T-helper 1 cell treated with Interleukin-12 subunit alpha and Interleukin-12 subunit beta and Interleukin-4 antibody, amounts not matched to agents 30 μg/mL and 1 μg/mL, for 36 hours (primary cell): ENCODE measurements around the gene CCDC9B.

ENCODE experiments used
- H3K27ac Mint-ChIP-seq: one replicate; pipeline ENCODE4 v1.8.0; 2021; ENCODE audit warnings: mild to moderate bottlenecking, mixed read lengths
- H3K27me3 Mint-ChIP-seq: one replicate; pipeline ENCODE4 v1.8.0; 2021; ENCODE audit warnings: low read depth, mixed read lengths
- H3K36me3 Mint-ChIP-seq: one replicate; pipeline ENCODE4 v1.8.0; 2021; ENCODE audit warnings: low read depth, mixed read lengths
- H3K4me1 Mint-ChIP-seq: one replicate; pipeline ENCODE4 v1.8.0; 2021; ENCODE audit warnings: low read depth, mixed read lengths
- H3K4me3 Mint-ChIP-seq: one replicate; pipeline ENCODE4 v1.8.0; 2021; ENCODE audit warnings: mild to moderate bottlenecking, moderate library complexity, mixed read lengths
- H3K9me3 Mint-ChIP-seq: one replicate; pipeline ENCODE4 v1.8.0; 2021; ENCODE audit warnings: mixed read lengths

The CCDC9B gene

GRCh38 chr15:40368719-40369473 is 28.2 kb upstream of the CCDC9B start:
- H3K9me3 Mint-ChIP-seq, result no peaks in the 10 kb centered on the region
- peaks cover 13% of the 10 kb centered on the region for H3K4me1 Mint-ChIP-seq
- H3K4me3 Mint-ChIP-seq, result peak overlapping the region; percentile 16
- peaks cover 9% of the 10 kb centered on the region for H3K27me3 Mint-ChIP-seq
- H3K27ac Mint-ChIP-seq, result peak overlapping the region; percentile 34
- H3K36me3 Mint-ChIP-seq, result no peaks in the 10 kb centered on the region

DNA sequence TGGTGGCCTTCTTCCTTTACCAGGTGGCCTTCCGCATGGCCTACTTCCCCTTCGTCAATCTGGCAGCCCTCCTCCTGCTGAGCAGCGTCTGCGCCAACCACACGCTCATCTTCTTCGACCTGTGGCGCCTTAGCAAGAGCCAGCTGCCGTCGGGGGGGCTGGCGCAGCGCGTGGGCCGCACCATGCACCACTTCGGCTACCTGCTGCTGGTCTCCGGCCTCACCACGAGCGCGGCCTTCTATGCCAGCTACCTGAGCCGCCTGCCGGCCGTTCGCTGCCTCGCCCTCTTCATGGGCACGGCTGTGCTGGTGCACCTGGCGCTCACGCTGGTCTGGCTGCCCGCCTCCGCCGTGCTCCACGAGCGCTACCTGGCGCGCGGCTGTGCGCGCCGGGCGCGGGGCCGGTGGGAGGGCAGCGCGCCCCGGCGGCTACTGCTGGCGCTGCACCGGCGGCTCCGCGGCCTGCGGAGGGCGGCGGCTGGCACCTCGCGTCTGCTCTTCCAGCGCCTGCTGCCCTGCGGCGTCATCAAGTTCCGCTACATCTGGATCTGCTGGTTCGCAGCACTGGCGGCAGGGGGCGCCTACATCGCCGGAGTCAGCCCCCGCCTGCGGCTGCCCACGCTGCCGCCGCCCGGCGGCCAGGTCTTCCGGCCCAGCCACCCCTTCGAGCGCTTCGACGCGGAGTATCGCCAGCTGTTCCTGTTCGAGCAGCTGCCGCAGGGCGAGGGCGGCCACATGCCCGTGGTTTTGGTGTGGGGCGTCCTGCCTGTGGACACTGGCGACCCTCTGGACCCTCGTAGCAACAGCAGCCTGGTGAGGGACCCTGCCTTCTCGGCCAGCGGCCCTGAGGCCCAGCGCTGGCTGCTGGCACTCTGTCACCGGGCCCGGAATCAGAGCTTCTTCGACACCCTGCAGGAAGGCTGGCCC is 27.2 kb upstream of the CCDC9B start:
- H3K27me3 Mint-ChIP-seq, result peaks cover 9% of the 10 kb centered on the region

DNA sequence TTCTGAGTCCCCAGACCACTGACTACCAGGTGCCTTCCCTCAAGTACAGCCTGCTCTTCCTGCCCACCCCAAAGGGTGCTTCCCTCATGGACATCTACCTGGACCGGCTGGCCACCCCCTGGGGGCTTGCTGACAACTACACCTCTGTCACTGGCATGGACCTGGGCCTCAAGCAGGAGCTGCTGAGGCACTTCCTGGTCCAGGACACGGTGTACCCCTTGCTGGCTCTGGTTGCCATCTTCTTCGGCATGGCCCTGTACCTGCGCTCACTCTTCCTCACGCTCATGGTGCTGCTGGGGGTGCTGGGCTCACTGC is 26.6 kb upstream of the CCDC9B start:
- Mint-ChIP-seq H3K27ac (peak overlapping the region; percentile 59), H3K4me3 (peak overlapping the region; percentile 71), H3K36me3 (no peaks in the 10 kb centered on the region), H3K9me3 (no peaks in the 10 kb centered on the region), H3K27me3 (peaks cover 9% of the 10 kb centered on the region), H3K4me1 (peaks cover 13% of the 10 kb centered on the region)

More for the DNA sequence above, 27.2 kb upstream of the CCDC9B start:
- Mint-ChIP-seq H3K4me1 (peaks cover 13% of the 10 kb centered on the region), H3K27ac (peak overlapping the region; percentile 59), H3K9me3 (no peaks in the 10 kb centered on the region), H3K4me3 (peak overlapping the region; percentile 71), H3K36me3 (no peaks in the 10 kb centered on the region)

DNA sequence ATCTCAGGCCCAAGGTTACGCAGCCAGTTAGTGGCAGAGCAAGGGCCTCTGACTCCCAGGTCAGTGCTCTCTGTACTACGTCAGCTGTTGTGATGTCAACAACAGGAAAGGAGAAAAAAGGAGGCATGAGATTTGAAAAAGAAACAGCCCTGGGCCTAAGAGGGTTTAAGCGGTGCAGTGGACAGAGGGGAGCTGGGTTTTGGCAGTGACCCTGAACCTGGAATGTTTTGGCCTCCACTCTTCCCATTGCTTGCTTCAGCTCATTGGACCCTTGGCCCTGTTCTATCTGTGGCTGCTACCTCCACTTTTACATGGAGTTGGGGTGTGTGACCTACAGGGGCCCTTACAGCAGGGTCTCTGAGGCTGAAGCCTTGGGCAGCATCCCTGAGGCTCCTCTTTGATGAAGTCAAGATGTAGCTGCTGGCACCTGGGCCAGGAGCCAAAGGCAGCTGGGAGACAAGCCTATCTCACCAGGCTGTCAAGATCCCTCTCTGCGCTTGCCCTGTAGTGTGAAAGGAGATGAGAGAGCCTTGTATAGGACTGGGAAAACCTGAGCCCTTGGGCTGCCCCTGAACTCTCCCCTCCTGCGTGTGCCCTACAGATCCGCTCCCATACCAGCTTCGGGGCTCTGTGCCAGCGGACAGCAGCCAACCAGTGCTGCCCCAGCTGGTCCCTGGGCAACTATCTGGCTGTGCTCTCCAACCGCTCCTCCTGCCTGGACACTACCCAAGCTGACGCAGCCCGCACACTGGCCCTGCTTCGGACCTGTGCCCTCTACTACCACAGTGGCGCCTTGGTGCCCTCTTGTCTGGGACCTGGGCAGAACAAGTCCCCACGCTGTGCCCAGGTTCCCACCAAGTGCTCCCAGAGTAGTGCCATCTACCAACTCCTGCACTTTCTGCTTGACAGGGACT is 26.0 kb upstream of the CCDC9B start:
- Mint-ChIP-seq H3K4me3 (peak overlapping the region; percentile 71), H3K36me3 (no peaks in the 10 kb centered on the region), H3K27ac (no peak overlapping the region), H3K9me3 (no peaks in the 10 kb centered on the region), H3K27me3 (peaks cover 9% of the 10 kb centered on the region), H3K4me1 (peaks cover 13% of the 10 kb centered on the region)

DNA sequence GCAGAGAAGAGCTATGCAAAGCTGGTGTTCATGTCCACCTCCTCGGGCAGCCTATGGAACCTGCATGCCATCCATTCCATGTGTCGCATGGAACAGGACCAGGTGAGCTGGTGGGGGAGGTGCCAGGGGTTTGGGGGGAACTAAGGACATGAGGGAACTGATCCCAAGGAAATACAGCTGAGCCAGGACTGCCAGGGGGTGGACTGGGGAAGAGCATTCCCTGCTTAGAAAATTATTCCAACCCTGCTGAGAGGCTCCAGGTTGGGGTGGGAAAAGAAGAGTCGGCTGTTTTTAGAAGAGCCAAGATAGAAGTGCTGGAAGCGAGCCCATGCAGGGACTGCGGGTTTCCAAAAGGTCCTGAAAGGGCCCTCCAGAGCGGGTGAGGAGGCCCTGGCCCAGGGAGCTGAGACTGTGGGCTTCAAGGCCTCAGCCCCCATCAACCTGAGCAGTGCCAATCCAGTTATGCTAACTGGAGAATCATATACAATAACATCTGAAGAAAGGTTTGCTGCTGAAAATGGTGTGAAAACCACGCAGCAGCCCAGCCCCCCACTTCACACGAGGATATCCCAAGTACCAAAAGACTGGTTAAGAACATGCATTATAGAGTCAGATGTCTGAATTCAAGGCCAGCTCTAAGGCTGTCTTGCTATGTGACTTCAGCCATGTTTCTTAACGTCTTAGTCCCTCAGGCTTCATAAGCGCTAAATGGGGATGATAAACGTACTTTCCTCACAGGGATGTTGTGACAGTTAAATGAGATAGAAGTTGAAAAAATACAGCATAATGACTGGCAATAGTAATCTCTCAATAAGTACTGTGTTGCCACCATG is 25.1 kb upstream of the CCDC9B start:
- H3K36me3 Mint-ChIP-seq, result no peaks in the 10 kb centered on the region
- H3K9me3 Mint-ChIP-seq, result no peaks in the 10 kb centered on the region
- no peak overlapping the region for H3K4me3 Mint-ChIP-seq
- peaks cover 6% of the 10 kb centered on the region for H3K27me3 Mint-ChIP-seq
- H3K4me1 Mint-ChIP-seq, result peaks cover 13% of the 10 kb centered on the region
- no peak overlapping the region for H3K27ac Mint-ChIP-seq

- peaks cover 3% of the 10 kb centered on the region for H3K27me3 Mint-ChIP-seq
- no peaks in the 10 kb centered on the region for H3K9me3 Mint-ChIP-seq
- peaks cover 12% of the 10 kb centered on the region for H3K4me1 Mint-ChIP-seq
- no peaks in the 10 kb centered on the region for H3K36me3 Mint-ChIP-seq
- H3K4me3 Mint-ChIP-seq, result no peak overlapping the region
- H3K27ac Mint-ChIP-seq, result no peak overlapping the region
Measured at GRCh38 chr15:40365016-40365415, 24.3 kb upstream of the CCDC9B start.

DNA sequence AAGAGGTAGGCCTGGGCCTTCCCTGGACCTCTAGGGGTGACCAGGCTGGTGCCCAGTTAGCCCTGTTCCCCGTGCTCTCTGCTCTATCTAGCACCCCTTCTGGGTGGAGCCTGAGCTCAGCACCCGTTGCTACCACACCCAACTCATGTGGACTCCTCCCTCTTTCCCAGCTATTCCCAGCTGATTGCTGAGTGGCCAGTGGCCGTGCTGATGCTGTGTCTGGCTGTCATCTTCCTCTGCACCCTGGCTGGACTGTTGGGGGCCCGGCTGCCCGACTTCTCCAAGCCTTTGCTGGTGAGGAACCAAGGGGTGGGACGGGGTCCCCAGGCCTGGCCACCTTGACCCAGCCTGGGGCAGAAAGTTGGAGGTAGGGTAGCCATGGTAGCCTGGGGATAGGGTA is 23.5 kb upstream of the CCDC9B start:
- no peaks in the 10 kb centered on the region for H3K36me3 Mint-ChIP-seq
- H3K9me3 Mint-ChIP-seq, result no peaks in the 10 kb centered on the region
- no peak overlapping the region for H3K4me3 Mint-ChIP-seq
- no peak overlapping the region for H3K27ac Mint-ChIP-seq
- peaks cover 12% of the 10 kb centered on the region for H3K4me1 Mint-ChIP-seq
- H3K27me3 Mint-ChIP-seq, result peaks cover 4% of the 10 kb centered on the region

- no peaks in the 10 kb centered on the region for H3K36me3 Mint-ChIP-seq
- no peak overlapping the region for H3K27ac Mint-ChIP-seq
- peaks cover 7% of the 10 kb centered on the region for H3K27me3 Mint-ChIP-seq
- H3K4me1 Mint-ChIP-seq, result peaks cover 12% of the 10 kb centered on the region
- no peaks in the 10 kb centered on the region for H3K9me3 Mint-ChIP-seq
- H3K4me3 Mint-ChIP-seq, result no peak overlapping the region
Measured at GRCh38 chr15:40363611-40364010, 22.9 kb upstream of the CCDC9B start.

GRCh38 chr15:40361640-40362039 is 20.9 kb upstream of the CCDC9B start:
- Mint-ChIP-seq H3K4me3 (no peak overlapping the region), H3K27me3 (peaks cover 10% of the 10 kb centered on the region), H3K36me3 (no peaks in the 10 kb centered on the region), H3K27ac (no peak overlapping the region), H3K4me1 (peaks cover 6% of the 10 kb centered on the region), H3K9me3 (no peaks in the 10 kb centered on the region)

GRCh38 chr15:40360015-40360414 is 19.3 kb upstream of the CCDC9B start:
- Mint-ChIP-seq H3K27ac (no peak overlapping the region), H3K27me3 (peaks cover 15% of the 10 kb centered on the region), H3K4me1 (peaks cover 6% of the 10 kb centered on the region), H3K9me3 (no peaks in the 10 kb centered on the region), H3K36me3 (no peaks in the 10 kb centered on the region), H3K4me3 (no peak overlapping the region)

DNA sequence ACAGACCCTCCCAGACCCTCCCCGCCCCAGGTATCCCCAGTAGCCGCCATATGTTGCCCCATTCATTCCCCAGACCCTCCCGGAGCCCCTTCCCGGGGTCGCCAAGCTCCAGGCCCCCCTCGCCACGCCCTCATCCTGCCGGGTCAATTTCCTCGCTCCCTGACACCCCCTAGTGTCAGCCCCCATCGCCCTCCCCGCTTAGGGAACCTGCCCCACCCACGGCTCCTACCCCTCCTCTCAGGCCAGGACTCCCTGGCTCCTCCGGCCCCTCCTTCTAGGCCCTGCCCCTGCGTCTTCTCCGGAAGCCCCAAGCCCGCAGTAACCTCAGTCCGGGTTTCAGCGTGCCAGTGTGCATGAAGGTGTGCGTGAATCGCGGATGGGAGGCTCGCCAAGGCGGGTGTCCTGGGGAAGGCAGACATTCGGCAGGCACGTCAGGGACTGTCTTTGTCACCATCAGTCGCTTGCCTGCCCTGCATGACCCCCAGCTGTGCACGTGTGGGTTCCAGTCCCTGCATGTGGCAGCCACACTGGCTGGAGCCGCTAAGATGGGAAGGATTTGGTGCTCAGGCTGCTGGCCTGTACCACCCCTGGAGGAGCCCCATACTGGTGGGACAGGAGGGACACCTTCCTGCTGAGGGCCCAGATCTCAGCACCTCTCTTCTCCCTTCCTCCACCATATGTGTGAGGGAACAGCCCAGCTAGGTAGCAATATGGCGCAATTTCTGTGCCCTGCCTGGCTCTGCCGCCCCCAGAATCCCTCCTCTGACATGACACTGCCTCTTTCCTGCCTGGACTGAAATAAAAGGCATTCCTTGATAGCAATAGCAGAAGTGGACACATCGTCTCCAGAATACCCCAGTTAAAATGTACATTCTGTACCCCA is 18.0 kb upstream of the CCDC9B start:
- Mint-ChIP-seq H3K36me3 (no peaks in the 10 kb centered on the region), H3K27ac (peak overlapping the region; percentile 67), H3K4me3 (peak overlapping the region; percentile 83), H3K27me3 (peaks cover 24% of the 10 kb centered on the region), H3K9me3 (no peaks in the 10 kb centered on the region), H3K4me1 (peaks cover 6% of the 10 kb centered on the region)

GRCh38 chr15:40357723-40358470 is 17.2 kb upstream of the CCDC9B start, which contains the start of gene DISP2:
Gene DISP2 (plus strand): TSS chr15:40358219. CDS start chr15:40358322, 103 bp downstream.
- Mint-ChIP-seq H3K9me3 (no peaks in the 10 kb centered on the region), H3K4me3 (peak within 1 kb of the TSS; percentile 83), H3K4me1 (peaks cover 6% of the 10 kb centered on the region), H3K27ac (peak within 1 kb of the TSS; percentile 67), H3K36me3 (no peaks in the 10 kb centered on the region), H3K27me3 (peaks cover 32% of the 10 kb centered on the region)
